Measurements from ENCODE around the gene SCN4B.

The SCN4B gene

GRCh38 chr11:118087931-118088330 is 64.7 kb downstream of the SCN4B start:
- H3K4me3 ChIP-seq (ENCODE audit: low read depth, low read length): no peak overlapping the region
- TF ChIP-seq CTCF (IDR thresholded peaks at IDR 0.05; ENCODE audit: borderline replicate concordance, insufficient read depth, low read depth, low read length): no peak

GRCh38 chr11:118086913-118087768 is 65.5 kb downstream of the SCN4B start, which contains the start of gene SMIM35:
TSS of gene SMIM35 (minus strand) at chr11:118086963. CDS start at chr11:118086757, 206 bp downstream.
- H3K4me3 ChIP-seq (ENCODE audit: low read depth, low read length): no peak within 1 kb of the TSS
- TF ChIP-seq CTCF (IDR thresholded peaks at IDR 0.05; ENCODE audit: borderline replicate concordance, insufficient read depth, low read depth, low read length): no peak

- no peak overlapping the region for H3K4me3 ChIP-seq (ENCODE audit: low read depth, low read length)
- TF ChIP-seq CTCF (IDR thresholded peaks at IDR 0.05; ENCODE audit: borderline replicate concordance, insufficient read depth, low read depth, low read length): no peak
Measured at GRCh38 chr11:118084656-118085055, 68.0 kb downstream of the SCN4B start.

- TF ChIP-seq CTCF (IDR thresholded peaks at IDR 0.05; ENCODE audit: borderline replicate concordance, insufficient read depth, low read depth, low read length): no peak
- H3K4me3 ChIP-seq (ENCODE audit: low read depth, low read length): no peak overlapping the region
Measured at GRCh38 chr11:118084247-118084646, 68.4 kb downstream of the SCN4B start.

All from GM12875 (cell line).